ES-I3 (cell line): ENCODE measurements around the gene KSR1.
"Not testable (repeated sequence)": the region's sequence is repeated elsewhere in the genome, so short reads cannot be mapped to it uniquely, and the experiment has no call there.

Source experiments
- H3K36me3 ChIP-seq: 2 replicates; pipeline ENCODE4 v1.6.1; 2013; ENCODE audit warnings: mild to moderate bottlenecking, low read length, control low read depth, moderate library complexity; ENCODE audit not compliant: insufficient read depth
- H3K4me1 ChIP-seq: 2 replicates; pipeline ENCODE4 v1.6.1; 2013; ENCODE audit warnings: mild to moderate bottlenecking, control low read depth, low read length; ENCODE audit not compliant: insufficient read depth
- H3K9ac ChIP-seq: 2 replicates; pipeline ENCODE4 v1.6.1; 2013; ENCODE audit warnings: low read depth, mild to moderate bottlenecking, low read length, moderate library complexity
- H3K9me3 ChIP-seq: 2 replicates; pipeline ENCODE4 v1.6.1; 2013; ENCODE audit warnings: mild to moderate bottlenecking, low read length, moderate library complexity; ENCODE audit not compliant: control insufficient read depth, insufficient read depth

KSR1 gene

DNA sequence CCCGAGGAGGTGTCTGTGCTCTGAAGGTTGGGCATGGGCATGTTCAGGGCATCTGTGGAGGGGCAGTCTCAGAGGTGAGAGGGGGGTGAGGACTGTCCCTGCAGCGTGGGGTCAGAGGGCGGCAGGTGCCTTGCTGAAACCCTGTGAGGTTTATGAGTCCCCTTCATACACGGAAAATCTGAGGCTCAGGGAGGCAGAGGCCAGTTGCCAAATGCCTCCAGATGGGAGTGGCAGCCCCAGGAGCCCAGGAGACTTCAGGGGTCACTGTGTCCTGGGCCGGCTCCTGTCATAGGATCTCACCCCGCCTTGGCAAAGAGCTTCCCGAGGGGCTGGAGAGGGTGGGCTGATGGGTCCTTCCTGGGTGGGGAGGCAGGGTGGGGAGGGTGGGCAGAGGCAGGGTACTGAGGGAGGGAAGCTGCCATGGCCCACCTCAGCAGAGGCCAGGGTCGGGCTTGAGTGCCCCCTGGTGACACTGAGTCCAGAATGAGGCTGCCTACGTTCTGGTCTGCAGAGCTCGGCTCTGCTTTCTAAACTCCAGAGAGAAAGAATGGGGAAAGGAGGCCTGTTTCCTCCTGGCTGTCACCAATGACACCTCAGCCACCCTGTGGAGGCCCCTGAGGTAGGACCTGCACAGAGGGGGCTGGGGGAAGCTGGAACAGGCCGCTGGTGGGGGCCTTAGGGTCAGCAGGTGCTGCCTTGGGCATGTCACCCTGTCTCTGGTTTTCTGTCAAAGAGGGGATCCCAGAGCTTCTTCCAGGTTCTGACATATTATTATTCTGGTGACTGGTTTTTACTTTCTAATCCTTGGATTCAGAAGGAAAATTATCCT, 175.9 kb downstream of the KSR1 start:
- H3K36me3 ChIP-seq: no peaks in the 10 kb centered on the region
- H3K9ac ChIP-seq: no peak overlapping the region
- H3K9me3 ChIP-seq: no peaks in the 10 kb centered on the region
- H3K4me1 ChIP-seq: no peaks in the 10 kb centered on the region; the same call in 1 of the 2 replicates

DNA sequence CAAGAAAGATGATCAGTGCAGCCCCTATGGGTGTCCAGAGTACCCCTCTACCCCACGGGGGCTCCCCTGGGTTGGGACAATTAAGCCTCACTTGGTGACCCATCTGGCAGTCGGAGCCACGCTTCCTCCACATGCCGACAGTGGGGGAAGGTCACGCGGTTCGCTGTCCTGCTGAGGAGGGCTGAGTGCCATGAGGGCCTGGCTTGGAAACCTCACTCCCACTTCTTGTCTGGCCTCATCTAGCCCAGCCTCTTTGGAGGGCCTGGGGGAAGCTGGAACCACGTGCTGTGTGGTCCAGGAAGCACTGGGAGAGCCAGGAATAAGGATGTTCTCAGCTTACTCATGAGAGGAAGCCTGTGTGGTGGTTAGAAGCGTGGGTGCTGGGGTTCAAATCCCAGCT, 176.5 kb downstream of the KSR1 start:
- not testable (repeated sequence) for H3K4me1 ChIP-seq, H3K9ac ChIP-seq, H3K36me3 ChIP-seq, H3K9me3 ChIP-seq

DNA sequence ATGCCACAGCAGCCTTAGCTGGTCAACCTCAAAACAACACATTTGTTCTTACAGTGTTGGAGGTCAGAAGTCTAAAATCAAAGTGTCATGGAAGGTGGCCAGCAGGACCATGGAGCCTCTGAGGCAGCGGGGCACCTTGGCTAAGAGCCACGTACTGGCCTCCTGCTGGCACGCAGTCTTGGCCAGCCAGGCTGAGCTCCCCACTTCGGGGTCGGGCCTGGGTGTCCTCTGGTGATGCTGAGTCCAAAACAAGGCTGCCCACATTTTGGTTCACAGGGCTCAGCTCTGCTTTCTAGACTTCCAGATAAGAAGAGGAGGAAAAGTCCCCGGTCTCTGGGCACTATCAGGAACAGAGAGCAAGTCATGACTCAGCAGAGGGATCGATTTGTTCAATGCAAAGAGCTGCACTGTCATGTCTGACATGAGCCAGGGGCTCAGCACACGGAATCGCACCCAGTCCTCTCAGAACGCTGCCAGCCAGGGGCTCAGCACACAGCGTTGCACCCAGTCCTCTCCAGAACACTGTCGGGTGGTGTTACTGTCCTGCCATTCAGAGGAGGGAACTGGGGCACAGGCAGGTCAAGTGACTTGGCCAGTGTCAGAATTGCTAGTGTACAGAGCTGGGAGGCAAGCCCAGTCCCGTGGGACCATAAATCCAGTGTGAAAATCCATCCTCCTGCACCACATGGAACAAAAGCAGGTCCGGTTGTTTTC, 177.2 kb downstream of the KSR1 start:
- H3K4me1 ChIP-seq: no peaks in the 10 kb centered on the region; the same call in 1 of the 2 replicates

DNA sequence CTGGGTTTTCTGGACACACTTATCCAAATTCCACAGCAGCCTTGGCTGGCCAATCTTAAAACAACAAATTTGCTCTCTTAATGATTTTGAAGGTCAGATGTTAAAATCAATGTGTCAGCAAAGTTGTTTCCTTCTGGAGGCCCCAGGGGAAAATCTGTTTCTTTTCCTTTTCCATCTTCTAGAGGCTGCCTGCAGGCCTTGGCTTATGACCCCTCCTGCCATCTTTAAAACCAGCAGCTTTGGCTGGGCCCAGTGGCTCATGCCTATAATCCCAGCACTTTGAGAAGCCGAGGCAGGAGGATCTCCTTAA, 177.7 kb downstream of the KSR1 start:
- H3K9me3 ChIP-seq: no peaks in the 10 kb centered on the region
- H3K4me1 ChIP-seq: no peaks in the 10 kb centered on the region; the same call in 1 of the 2 replicates
- no peaks in the 10 kb centered on the region for H3K36me3 ChIP-seq
- no peak overlapping the region for H3K9ac ChIP-seq

More for the DNA sequence above, 177.2 kb downstream of the KSR1 start:
- no peaks in the 10 kb centered on the region for H3K36me3 ChIP-seq
- H3K9ac ChIP-seq: no peak overlapping the region
- no peaks in the 10 kb centered on the region for H3K9me3 ChIP-seq

DNA sequence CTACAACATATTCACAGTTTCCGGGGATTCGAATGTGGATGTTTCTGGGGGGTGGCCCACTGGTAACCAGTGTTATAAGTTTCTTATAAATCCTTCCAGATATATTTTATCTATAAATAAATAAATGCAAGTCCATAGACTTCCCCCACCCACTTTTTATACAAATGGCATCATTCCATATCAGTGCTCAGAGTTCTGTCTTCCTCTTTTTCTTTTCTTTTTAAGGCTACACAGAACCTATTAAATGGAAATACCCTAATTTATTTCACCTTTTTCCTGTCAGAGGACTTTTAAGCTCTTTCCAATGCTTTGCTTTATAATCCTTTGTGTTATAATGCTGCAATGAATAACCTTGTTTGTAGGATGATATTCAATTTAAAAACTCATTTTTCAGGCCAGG, 178.5 kb downstream of the KSR1 start:
- H3K9me3 ChIP-seq: no peaks in the 10 kb centered on the region
- H3K36me3 ChIP-seq: no peaks in the 10 kb centered on the region
- no peak overlapping the region for H3K9ac ChIP-seq
- H3K4me1 ChIP-seq: no peaks in the 10 kb centered on the region; the same call in 1 of the 2 replicates

DNA sequence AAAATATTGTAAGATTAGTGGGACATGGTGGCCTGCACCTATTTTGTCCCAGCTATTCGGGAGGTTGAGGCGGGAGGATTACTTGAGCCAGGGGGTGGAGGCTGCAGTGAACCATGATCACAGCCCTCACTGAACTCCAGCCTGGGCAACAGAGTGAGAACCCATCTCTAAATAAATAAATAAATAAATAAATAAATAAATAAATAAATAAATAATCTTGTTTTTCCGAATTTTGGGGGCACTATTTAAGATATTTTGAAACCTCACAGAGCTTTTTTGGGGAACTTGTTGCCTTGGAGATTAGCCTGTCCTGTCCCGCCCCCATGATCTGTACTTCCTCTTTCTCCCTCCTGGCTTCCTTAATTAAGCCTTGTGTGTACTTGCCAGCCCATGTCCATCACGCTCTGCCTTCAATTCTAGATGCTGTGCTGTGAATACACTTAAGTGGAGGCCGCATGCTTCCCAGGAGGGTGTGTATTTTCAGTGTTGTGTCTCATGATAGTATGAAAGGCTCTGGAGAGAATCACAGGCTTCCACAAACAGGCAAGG, 179.1 kb downstream of the KSR1 start:
- no peak overlapping the region for H3K9ac ChIP-seq
- no peaks in the 10 kb centered on the region for H3K36me3 ChIP-seq
- H3K4me1 ChIP-seq: no peaks in the 10 kb centered on the region; the same call in 1 of the 2 replicates
- H3K9me3 ChIP-seq: no peaks in the 10 kb centered on the region

DNA sequence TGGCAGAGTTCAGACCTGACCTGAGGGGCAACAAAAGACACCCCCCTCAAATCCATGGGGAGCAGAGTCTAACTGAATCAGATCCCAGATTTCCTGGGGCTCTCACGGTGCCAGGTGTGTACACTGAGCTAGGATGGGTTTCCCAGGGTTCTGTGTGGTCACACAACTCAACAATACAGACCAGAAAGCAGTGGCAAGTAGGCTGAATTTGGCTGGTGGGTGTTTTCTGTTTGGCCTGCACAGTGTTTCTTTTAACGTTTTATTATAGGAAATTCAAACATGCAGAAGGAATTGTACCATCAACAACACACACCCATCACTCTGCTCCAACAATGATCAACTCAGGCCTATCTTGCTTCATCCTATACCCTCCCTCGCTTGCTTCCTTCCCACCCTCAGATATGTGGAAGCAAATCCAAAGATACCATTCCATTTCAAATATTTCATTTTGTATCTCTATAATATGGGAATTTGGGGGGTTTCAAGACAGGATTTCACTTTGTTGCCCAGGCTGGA, 179.8 kb downstream of the KSR1 start:
- H3K36me3 ChIP-seq, H3K9ac ChIP-seq, H3K9me3 ChIP-seq, H3K4me1 ChIP-seq: not testable (repeated sequence)

DNA sequence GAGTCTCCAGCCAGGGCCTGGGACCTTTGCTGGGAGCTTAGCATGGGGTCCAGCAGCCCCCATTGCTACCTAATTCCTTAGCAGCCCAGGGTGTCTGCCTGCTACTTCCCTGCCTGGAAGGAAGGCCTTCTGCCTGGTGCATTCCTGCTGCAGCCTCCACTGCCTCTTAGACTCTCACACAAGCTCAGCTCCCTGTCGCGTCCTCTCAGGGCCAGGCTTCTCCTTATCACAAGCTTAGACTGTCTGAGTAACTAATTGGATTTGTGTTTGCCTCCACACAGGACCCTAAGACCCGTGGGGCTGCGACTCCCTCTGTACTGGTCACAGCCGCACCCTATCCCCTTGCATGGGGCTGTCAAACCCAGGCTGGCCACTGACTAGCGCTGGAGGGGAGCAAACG, 181.6 kb downstream of the KSR1 start:
- not testable (repeated sequence) for H3K36me3 ChIP-seq, H3K9ac ChIP-seq, H3K9me3 ChIP-seq, H3K4me1 ChIP-seq

DNA sequence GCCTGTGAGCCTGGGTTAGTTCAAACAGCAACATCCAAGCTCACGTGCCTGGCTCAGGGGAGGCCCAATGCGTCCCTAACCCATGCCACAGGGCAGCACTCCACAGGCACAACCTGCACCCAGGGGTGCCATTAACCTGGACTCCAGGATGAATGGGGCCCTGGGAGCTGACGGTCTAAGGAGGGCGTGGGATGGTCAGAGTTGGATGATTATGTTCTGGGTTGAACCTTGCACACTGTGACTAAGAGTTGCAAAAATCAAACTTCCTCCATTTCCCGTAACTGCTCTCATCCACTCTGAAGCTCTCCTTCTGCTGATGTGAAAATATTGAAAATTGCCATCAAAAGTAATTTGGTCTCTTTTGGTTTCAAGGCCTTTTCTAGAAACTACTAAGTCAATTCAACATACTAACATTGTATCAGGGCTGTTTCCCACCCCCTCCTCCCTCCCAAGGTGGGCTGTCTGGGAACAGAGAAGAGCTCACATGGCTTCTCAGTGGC, 182.2 kb downstream of the KSR1 start:
- H3K4me1 ChIP-seq, H3K36me3 ChIP-seq, H3K9me3 ChIP-seq: not testable (repeated sequence)

DNA sequence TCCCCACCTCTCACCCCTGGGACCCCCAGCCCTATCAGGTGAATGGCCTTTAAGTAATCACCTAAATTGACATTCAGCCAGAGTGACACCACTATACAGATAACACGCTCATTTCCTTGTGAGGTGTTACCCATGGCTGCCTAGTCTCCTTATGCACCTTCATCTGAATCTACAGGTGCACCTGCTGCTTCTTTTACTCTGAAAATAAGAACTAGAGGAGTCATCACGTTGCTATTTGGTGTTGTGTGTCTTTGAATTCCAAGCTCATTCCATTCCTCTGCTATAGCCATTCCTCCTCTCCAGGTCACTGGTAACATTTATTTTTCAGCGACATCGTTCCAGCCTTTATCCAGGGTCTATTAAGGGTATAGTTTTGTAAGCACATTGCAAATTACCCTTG, 184.5 kb downstream of the KSR1 start:
- Histone ChIP-seq H3K9me3 (no peaks in the 10 kb centered on the region), H3K4me1 (no peaks in the 10 kb centered on the region)

More for the DNA sequence above, 182.2 kb downstream of the KSR1 start:
- not testable (repeated sequence) for H3K9ac ChIP-seq

DNA sequence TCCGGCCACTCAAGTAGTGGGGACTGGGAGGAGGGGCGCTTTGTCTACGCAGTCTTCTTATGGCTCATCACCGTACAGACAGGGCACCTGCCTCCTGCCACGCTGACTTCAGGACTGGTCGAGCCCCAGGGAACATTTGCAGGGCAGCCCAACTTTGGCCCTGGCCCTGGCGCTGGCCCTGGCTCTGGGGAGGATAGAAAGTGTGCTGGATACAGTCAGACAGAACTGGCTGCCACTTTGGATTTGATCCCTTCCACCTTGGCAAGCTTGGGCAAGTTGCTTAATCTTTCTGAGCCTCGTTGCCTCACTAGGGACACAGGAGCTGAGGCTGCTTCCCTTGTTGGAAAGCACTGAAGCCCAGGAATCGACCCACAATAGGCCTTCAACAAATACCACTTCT, 188.3 kb downstream of the KSR1 start:
- H3K9ac ChIP-seq: no peak overlapping the region
- no peaks in the 10 kb centered on the region for H3K4me1 ChIP-seq
- H3K9me3 ChIP-seq: no peaks in the 10 kb centered on the region
- H3K36me3 ChIP-seq: no peaks in the 10 kb centered on the region

More for the DNA sequence above, 184.5 kb downstream of the KSR1 start:
- Histone ChIP-seq H3K9ac (no peak overlapping the region), H3K36me3 (no peaks in the 10 kb centered on the region)

DNA sequence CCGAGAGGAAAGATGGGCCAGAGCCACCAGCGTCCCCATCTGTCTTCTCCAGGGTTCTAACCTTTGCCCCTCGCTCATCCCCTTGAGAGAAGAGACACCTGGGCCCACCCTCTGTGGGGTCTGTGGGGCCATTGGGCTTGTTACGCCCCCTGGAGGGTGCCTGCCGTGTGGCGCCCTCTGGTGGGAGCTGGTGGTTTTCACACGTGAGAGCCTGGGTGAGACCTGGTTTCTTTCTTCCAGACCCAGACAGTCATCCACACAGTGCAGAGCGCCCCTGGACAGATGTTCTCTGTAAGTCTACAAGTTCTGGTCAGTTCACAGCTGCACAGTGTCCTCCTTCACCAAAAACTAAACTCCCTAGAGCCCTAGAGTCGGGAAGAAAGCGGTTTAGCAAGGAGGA, 189.4 kb downstream of the KSR1 start:
- not testable (repeated sequence) for H3K9me3 ChIP-seq, H3K4me1 ChIP-seq, H3K36me3 ChIP-seq, H3K9ac ChIP-seq

DNA sequence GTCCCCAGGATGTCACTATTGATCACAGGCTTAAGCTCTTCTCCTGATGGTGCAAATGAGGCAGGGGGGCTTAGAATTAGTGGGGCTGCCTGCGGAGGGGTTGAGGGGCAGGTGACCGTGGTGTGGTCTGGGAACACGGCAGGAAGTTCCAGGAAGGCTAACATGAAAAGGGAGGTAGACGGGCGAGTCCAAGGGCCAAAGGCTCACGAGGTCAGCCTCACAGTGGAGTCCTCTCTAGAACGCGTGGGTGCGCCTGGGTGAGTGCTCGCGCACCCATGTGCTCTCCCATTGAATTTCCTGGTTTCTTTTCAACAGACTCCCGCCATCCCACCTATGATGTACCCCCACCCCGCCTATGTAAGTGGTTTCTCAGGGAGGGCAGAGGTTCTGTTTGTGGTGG, 190.0 kb downstream of the KSR1 start:
- no peaks in the 10 kb centered on the region for H3K36me3 ChIP-seq

DNA sequence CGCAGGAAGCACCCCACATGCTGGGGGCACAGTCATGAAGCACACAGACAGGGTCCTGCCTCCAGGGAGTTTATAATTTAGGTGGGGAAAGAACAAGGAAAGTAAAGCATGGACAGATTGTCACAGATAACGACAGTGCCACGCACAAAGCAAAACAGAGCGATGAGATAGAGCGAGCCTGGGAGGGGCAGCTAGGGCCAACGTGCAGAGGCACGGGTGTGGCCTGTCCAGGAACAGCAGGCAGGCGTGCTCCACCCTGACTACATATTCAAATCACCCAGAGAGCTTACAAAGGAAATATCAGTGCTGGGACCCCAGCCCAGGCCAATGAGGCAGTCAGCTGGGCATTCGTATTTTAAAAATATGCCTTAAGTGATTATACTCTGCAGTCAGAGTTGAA, 191.5 kb downstream of the KSR1 start:
- Histone ChIP-seq H3K9me3 (no peaks in the 10 kb centered on the region), H3K9ac (no peak overlapping the region), H3K4me1 (no peaks in the 10 kb centered on the region), H3K36me3 (no peaks in the 10 kb centered on the region)

More for the DNA sequence above, 190.0 kb downstream of the KSR1 start:
- Histone ChIP-seq H3K9ac (no peak overlapping the region), H3K9me3 (no peaks in the 10 kb centered on the region), H3K4me1 (no peaks in the 10 kb centered on the region)
